GM21423 (cell line): ENCODE results near the gene DPP7.

Source experiments
- ATAC-seq: cut with Tn5 transposase; IDR thresholded peaks from one replicate; pipeline ENCODE4 v1.9.1; 2021; ENCODE audit warnings: mild to moderate bottlenecking, moderate library complexity; ENCODE audit not compliant: unreplicated experiment

The DPP7 gene

DNA sequence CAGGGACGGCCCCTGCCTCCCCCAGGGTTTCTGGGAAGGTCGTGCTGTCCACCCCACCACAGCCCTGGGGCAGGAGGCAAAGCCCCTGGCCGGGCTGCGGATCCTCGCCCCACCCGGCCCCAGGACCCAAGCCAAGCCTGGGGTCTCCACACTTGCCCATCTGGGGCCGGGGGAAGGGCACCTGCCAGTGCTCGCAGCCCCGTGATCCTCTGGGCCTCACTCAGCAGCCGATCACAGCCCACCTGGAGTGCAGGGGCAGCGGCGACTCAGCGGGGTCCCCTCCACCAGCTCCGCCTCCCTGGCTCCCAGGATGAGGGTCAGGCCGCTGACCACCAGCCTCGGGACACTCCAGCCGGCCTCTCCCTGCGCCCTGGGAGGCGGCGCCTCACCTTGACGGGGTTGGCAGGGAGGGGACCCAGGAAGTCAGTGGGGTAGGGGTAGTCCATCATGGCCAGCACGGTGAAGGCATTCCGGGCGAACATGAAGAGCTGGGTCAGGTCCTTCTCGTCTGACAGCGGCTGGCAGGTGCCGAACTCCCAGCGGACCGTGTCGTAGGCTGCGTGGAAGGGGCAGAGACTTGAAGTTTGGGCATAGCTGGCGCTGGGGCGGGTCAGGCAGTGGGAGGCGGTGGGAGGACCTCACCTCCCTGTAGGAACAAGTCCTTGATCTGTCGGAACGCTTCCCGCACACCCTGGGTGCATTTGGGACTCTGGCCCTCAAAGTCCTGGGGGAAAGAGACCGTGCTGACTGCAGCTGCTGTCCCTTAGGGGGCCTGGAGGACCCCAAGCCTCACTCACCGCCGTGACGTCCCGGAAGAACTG, 1.8 kb downstream of the DPP7 start:
- ATAC-seq, result no peak

DNA sequence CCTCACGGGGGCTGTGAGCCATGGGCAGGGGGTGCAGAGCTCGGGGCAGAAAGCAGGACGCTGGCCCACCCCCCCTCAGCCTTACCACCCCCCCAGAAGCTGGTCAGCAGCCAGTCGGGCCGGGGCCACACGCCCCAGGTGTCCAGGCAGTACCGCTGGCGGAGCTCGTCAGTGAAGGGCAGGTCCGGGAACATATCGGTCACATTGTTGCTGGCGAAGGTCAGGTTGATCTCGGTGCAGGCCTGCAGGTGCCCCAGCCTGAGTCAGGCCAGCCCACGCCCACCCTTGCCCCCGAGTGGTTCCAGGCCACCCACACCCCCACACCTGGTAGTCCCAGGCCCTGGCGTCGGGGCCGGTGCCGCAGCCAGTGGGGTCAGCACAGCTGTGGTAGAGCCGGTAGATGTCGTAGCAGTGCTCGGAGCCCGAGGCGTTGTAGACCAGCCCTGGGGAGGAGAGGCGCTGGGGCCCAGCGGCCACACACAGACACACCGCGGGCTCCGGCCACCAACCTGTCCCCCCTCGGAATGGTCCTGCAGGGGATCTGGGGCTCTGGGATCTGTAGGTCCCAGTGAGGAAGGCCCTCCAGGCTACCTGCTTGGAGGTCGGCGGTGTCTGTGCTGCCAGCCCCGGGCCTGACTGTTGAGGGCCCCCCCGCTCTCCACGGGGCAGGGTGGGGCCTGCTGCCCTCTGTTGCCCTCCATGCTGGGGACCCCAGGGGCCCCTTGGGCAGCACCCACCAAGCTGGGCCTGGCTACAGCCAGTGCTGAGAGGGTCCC, 2.6 kb downstream of the DPP7 start:
- ATAC-seq, result no peak

DNA sequence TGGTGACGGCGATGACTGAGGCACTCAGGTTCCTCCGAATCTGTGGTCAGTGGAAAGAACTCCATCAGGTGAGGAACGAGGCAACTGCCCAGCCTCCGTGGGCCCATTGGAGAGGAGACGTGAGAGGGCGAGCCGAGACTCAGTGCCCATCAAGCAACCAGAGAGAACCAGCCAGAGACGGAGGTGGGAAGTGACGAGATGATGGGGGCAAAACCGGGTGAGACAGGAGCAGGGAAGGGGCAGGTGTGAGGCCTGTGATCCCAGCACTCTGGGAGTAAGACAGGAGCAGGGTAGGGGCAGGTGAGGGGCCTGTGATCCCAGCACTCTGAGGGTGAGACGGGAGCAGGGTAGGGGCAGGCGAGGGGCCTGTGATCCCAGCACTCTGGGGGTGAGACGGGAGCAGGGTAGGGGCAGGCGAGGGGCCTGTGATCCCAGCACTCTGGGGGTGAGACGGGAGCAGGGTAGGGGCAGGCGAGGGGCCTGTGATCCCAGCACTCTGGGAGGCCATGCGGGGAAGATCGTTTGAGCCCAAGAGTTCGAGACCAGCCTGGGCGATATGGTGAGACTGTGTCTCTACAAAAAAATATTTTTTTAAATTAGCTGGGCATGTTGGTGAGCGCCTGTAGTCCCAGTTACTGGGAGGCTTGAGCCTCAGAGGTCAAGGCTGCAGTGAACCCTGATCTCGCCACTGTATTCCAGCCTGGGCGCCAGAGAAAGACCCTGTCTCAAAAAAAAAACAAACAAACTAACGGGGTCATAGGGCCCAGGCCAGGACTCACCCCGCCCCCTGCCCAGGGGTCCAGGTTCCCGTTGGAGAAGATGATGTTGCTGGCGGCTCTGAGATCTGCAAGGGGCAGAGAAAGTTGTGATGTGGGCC, 3.4 kb downstream of the DPP7 start:
- ATAC-seq, result no peak

DNA sequence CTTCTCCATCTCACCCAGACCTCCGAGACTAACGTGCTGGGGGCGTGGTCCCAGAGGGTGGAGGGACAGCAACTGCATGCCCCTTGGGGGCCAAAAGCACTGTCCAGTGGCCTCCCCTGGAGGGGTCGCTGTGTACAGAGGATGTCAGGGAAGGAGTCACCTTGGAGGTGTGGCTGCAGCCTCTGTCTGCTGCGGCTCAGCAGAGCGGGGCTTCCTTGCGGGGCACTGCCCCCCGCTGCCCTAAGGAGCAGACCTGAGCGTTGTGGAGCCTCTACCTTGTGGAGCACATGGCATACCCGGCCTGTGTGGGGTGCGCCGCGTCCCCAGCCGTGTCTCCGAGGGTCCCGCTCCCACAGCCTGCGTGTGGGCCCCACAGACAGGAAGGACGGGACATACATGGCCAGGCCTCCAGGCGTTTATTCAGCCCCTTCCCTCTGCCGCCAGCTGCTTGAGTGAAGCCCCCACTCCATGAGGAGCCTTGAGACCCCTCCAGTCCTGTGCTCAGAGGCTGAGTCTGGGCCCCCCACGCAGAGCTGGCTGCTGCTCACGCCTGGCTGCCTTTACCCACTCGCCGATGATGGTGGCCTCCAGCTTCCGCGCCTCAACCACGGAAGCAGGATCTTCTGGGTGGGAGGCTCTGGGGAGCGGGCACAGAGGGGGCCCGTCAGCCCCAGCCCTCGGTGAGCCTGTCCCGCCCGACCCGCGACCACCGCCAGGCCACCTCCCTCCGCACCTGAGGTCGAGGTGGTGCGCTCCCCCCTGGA, 4.2 kb downstream of the DPP7 start:
- ATAC-seq, result no peak

DNA sequence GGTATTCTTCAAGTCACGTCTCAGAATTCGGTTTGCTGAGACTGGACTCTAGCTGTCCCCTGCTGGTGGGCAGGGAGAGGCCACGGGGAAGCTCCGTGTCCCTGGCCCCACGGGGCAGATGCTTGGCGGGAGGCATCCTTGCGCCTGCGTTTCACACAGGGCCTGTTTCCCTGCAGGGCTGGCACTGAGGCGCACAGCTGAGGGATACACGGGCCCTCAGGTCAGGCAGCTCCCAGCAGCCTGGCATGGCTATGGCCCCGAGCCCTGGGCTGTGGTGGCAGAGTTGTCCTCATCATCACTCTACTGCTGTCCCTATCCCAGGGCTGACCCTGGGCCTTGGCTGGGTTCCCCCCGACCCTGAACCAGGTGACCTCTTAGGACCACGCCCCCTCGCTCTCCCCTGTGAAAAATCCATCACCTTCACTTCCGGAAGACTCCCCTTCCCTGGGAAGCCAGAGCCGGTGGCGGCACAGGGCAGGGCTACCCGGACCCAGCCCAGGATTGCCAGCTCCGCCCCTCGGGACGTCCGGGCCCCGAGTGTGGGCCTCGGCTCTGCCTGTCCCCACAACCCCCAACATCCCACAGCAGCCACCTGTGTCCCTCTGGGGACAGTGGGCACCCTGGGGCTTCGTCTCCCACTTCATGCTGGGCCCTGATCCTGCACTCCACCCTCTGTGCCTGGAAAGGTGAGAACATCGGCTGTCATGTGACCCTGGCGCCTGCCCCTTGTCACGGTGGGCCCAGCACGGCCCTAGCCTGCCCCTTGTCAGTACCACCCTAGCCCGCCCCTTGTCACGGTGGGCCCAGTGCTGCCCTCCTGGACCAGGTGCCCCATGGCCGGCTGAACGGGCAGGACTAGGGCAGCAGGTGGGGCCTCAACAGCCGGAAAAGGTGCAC, 5.0 kb downstream of the DPP7 start:
- ATAC-seq, result no peak

- no peak for ATAC-seq
Observed at GRCh38 chr9:137108608-137109249, 5.8 kb downstream of the DPP7 start.

DNA sequence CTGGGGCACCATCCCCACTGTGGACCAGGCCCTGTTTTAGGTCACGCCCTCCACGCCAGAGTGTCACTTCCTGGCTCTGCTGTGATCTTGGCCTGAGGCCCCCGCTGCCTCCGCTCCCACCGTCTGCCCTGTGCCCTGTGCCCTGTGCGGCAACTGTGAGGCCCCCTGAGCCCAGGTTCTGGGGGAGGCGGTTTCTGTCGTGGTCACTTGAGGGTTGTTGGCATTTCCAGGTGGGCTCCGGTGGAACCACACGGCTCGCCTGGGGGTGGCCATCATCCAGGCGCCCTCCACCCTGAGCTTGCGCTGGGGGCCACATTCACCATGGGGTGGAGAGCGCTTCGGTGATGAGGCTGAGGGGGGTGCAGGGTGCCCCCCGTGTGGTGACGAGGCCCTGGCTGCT, 6.6 kb downstream of the DPP7 start:
- ATAC-seq, result no peak

- ATAC-seq, result no peak
Observed at GRCh38 chr9:137107312-137107921, 7.1 kb downstream of the DPP7 start.

- no peak for ATAC-seq
Observed at GRCh38 chr9:137106662-137107250, 7.8 kb downstream of the DPP7 start.

DNA sequence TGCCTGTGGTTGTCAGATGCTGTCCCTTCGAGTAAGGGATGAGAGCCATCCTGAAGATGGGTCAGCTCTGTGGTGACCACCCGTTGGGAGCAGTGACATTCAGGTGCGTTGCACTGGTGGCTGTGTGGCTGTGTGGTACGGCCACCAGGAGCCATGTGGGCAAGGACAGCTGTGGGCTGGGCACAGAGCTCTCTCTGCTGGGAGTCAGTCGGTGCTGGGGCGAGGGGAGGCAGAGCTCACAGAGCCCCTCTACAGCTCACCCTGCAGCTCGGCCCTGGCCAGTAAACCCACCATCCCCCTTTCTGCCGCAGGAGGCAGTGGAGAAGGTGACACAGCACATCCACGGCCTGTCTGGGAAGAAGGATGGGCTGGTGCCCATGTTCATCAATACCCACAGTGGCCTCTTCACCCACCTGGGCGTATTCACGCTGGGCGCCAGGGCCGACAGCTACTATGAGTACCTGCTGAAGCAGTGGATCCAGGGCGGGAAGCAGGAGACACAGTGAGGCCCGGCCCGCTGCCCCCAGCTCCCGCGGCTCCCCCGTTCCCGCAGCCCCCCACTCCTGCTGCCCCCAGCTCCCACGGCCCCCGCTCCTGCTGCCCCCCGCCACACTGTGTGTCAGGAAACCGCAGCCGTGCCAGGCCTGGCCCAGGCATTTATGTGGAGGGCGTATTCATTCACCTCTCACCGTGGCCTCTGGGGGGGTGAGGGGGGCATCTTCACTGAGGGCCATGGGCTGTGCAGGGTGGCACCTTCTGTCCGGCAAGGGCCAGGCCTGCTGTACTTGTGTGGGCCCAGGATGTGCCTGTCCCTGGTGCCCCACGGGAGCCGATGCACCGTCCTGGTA, 8.5 kb downstream of the DPP7 start:
- ATAC-seq, result no peak

DNA sequence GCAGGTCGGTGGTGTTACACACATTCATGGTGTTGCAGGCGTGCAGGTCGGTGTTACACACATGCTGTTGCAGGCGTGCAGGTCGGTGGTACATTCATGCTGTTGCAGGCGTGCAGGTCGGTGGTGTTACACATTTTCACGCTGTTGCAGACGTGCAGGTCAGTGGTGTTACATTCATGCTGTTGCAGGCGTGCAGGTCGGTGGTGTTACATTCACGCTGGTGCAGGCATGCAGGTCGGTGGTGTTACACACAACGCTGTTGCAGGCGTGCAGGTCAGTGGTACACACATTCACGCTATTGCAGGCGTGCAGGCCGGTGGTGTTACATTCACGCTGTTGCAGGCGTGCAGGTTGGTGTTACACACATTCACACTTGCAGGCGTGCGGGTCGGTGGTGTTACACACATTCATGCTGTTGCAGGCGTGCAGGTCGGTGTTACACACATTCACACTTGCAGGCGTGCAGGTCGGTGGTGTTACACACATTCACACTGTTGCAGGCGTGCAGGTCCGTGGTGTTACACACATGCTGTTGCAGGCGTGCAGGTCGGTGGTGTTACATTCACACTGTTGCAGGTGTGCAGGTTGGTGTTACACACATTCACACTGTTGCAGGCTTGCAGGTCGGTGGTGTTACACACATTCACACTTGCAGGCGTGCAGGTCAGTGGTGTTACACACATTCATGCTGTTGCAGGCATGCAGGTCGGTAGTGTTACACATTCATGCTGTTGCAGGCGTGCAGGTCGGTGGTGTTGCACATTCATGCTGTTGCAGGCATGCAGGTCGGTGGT, 11.1 kb downstream of the DPP7 start:
- ATAC-seq, result no peak

DNA sequence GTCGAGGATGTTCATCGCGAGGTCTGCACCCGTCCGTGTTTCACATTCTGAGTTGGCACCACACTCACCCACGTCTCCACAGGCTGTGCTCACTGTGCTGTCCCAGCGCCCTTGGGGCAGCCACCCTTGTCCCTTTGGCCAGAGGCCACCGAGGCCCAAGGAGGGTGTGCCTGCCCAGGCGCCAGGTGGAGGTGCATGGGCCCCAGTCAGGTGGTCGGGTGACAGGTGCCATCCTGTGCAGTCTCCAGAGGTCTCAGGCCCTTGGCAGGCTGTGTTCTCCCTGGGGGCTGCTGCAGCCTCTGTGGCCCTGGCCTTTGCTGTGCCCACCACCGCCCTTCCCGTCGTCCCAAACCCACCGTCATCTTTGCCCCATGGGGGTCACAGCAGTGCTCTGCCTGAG, 15.3 kb downstream of the DPP7 start:
- no peak for ATAC-seq

DNA sequence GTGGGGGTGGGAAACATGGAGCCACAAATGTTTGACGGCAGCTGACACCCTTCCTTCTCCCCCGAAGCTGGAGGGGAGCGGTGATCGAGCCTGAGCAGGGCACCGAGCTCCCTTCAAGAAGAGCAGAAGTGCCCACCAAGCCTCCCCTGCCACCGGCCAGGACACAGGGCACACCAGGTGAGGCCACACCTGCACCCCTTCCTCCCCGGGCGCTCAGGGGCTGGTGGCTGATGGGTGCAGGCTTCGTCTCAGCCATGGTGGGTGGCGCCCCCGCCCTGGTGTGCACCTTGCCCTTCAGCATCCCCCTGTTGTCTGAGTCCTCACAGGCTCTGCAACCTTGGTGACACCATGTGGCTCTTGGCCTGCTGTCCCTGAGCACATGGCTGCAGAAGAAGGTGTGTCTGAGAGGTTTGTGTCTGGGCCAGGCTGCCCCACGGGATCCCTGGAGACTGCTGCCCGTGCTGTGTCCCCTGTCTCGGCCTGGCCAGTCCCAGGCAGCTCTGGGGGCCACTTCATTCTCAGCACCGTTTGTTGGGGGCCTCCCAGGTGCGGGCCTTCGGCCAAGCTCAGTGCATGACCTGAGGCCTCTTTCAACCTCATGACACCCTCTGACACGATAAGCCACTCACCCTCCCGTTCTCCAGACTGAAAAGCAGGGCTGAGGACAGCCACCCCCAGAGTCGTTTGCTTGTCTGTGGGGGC, 16.6 kb downstream of the DPP7 start:
- no peak for ATAC-seq

DNA sequence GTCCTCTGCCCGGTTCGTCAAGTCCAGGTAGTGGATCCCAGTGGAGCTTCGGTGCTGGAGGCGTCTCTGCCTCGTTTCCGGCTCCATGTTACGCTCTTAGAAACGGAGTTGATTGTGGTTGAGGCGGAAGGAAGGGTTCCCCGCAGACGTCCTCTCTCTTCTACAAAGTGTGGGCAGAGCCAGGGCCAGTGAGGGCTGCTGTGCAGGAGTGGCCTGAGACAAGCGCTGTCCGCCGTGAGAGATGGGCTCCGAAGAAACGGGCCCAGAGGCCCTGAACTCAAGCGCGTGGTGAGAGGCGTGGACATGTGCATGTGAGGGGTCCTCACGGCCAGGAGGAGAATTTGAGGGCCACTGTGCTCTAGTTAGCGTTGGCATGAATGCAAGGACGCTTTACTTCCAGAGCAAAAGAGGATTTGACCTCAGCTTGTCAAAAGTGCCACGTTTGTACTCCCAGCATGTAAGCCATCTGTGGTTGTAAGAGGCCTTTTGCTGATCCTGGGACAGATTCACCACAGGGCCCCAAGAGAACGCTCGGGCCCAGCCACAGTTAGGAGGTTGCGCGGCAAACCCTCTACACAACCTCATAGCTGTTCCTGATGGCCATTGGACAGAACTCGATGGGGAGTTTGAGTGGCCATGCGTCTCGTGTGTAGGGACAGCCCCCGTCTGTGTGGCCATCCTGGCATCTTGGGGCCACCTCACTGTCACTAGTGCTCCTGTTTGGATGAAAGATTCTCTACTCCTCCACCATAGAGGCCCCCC, 17.6 kb downstream of the DPP7 start:
- no peak for ATAC-seq
